GM23338 (cell line): ENCODE measurements around the gene FAM219A. TPM values are rescaled to one million over a fixed set of nuclear protein-coding genes. Genes with fewer than 3 reads are reported as not detected.

Experiments used
- ATAC-seq: fragments of 200-7000 bp; cut with Tn5 transposase; 3 replicates; pipeline ENCODE4 v1.9.1; 2020
- DNase-seq: peaks from one replicate; pipeline ENCODE4 v3.0.0-alpha.2; 2015; ENCODE audit warnings: low spot score
- H2AFZ ChIP-seq: fragments of 200-600 bp; sonication (generic); 2 replicates; pipeline ENCODE4 v1.8.0; 2016; ENCODE audit warnings: antibody characterized with exemption, mild to moderate bottlenecking, moderate library complexity
- H3F3A ChIP-seq: fragments of 200-600 bp; sonication (generic); replicated peaks from 2 replicates; pipeline ENCODE4 v1.8.0; 2017; ENCODE audit warnings: antibody characterized with exemption, mixed run types, low read depth
- H3K27ac ChIP-seq: fragments of 200-600 bp; sonication (generic); 2 replicates; pipeline ENCODE4 v1.6.1; 2016; ENCODE audit warnings: low read depth
- H3K27me3 ChIP-seq: fragments of 200-600 bp; sonication (generic); 2 replicates; pipeline ENCODE4 v1.8.0; 2016; ENCODE audit warnings: mild to moderate bottlenecking, mixed run types, moderate library complexity; ENCODE audit not compliant: insufficient read depth
- H3K36me3 ChIP-seq: fragments of 200-600 bp; sonication (generic); 2 replicates; pipeline ENCODE4 v1.8.0; 2016; ENCODE audit warnings: mild to moderate bottlenecking; ENCODE audit not compliant: insufficient read depth
- H3K4me1 ChIP-seq: fragments of 200-600 bp; sonication (generic); 2 replicates; pipeline ENCODE4 v1.8.0; 2016; ENCODE audit warnings: mild to moderate bottlenecking, moderate library complexity; ENCODE audit not compliant: insufficient read depth
- H3K4me2 ChIP-seq: fragments of 200-600 bp; sonication (generic); 2 replicates; pipeline ENCODE4 v1.7.1; 2017; ENCODE audit warnings: mixed run types
- H3K4me3 ChIP-seq: fragments of 200-600 bp; sonication (generic); 2 replicates; pipeline ENCODE4 v1.6.1; 2016; ENCODE audit warnings: mixed run types
- H3K79me2 ChIP-seq: fragments of 200-600 bp; sonication (generic); replicated peaks from 2 replicates; pipeline ENCODE4 v1.8.0; 2017; ENCODE audit warnings: mild to moderate bottlenecking; ENCODE audit not compliant: insufficient read depth
- H3K9me2 ChIP-seq: fragments of 200-600 bp; sonication (generic); 2 replicates; pipeline ENCODE4 v1.8.0; 2017; ENCODE audit not compliant: insufficient read depth
- H4K20me1 ChIP-seq: fragments of 200-600 bp; sonication (generic); replicated peaks from 2 replicates; pipeline ENCODE4 v1.8.0; 2017; ENCODE audit warnings: mild to moderate bottlenecking; ENCODE audit not compliant: insufficient read depth
- H3K27ac Mint-ChIP-seq: 2 replicates; pipeline ENCODE4 v1.8.0; 2020; ENCODE audit warnings: inconsistent platforms, mild to moderate bottlenecking, moderate library complexity, mixed read lengths
- H3K27me3 Mint-ChIP-seq: 3 replicates; pipeline ENCODE4 v1.8.0; 2022; ENCODE audit warnings: low read depth, mild to moderate bottlenecking, moderate library complexity, mixed read lengths, inconsistent platforms; ENCODE audit not compliant: insufficient read depth, poor library complexity
- H3K36me3 Mint-ChIP-seq: 3 replicates; pipeline ENCODE4 v1.8.0; 2021; ENCODE audit warnings: low read depth, mild to moderate bottlenecking, inconsistent platforms, moderate library complexity, mixed read lengths
- H3K4me1 Mint-ChIP-seq: 3 replicates; pipeline ENCODE4 v1.8.0; 2020; ENCODE audit warnings: mild to moderate bottlenecking, inconsistent platforms, mixed read lengths
- H3K4me3 Mint-ChIP-seq: 3 replicates; pipeline ENCODE4 v1.8.0; 2021; ENCODE audit warnings: moderate library complexity, mild to moderate bottlenecking, inconsistent platforms, mixed read lengths
- H3K9me3 Mint-ChIP-seq: 3 replicates; pipeline ENCODE4 v1.8.0; 2020; ENCODE audit warnings: moderate library complexity, mild to moderate bottlenecking, inconsistent platforms, mixed read lengths
- CREB1 ChIP-seq: fragments of 250-450 bp; sonication (Bioruptor Pico); IDR thresholded peaks from 2 replicates; pipeline ENCODE4 v1.5.0; 2020; ENCODE audit warnings: low read depth, mild to moderate bottlenecking, moderate library complexity
- NANOG ChIP-seq: IDR thresholded peaks from 2 replicates; pipeline ENCODE4 v1.6.1; 2016; ENCODE audit warnings: antibody characterized with exemption, borderline replicate concordance
- STAT1 ChIP-seq: IDR thresholded peaks from one replicate; pipeline ENCODE4 v1.6.1; 2016; ENCODE audit warnings: antibody characterized with exemption; ENCODE audit not compliant: unreplicated experiment
- ZNF114 ChIP-seq: fragments of 250-450 bp; sonication (Bioruptor Pico); IDR thresholded peaks from 2 replicates; pipeline ENCODE4 v1.5.0; 2020; ENCODE audit warnings: mild to moderate bottlenecking, moderate library complexity
- ZNF331 ChIP-seq: fragments of 250-450 bp; sonication (Bioruptor Pico); IDR thresholded peaks from 2 replicates; pipeline ENCODE4 v1.5.0; 2020; ENCODE audit warnings: low read depth, mild to moderate bottlenecking, moderate library complexity
- ZNF462 ChIP-seq: fragments of 250-450 bp; sonication (Bioruptor Pico); IDR thresholded peaks from 2 replicates; pipeline ENCODE4 v1.5.0; 2020; ENCODE audit warnings: mild to moderate bottlenecking, moderate library complexity
- polyA plus RNA-seq: library from polyadenylated mRNA; unstranded; fragments of >200 nt; fragmentation: Nextera tagmentation; extraction: Ambion mirVana; gene quantifications from 2 replicates; pipeline ENCODE4 v1.2.1, GENCODE V29; 2016
- total RNA-seq: library from RNA; depleted of rRNA; stranded (reverse); fragments of >200 nt; shearing (Covaris generic); gene quantifications from 2 replicates; pipeline ENCODE4 v1.2.3, GENCODE V29; 2014

Gene FAM219A
- total and polyA plus RNA-seq, 2 experiments from 2014 or later = 3.8 to 7.2 TPM

- H3K9me2 ChIP-seq = no peaks in the 10 kb centered on the region
- no peaks in the 10 kb centered on the region for H3K79me2 ChIP-seq
- Mint-ChIP-seq H3K27ac (no peak overlapping the region), H3K27me3 (peaks cover 43% of the 10 kb centered on the region), H3K9me3 (no peaks in the 10 kb centered on the region; the same call in 2 of the 3 replicates), H3K4me3 (peak overlapping the region; percentile 8; the same call in 1 of the 3 replicates), H3K4me1 (peaks cover 31% of the 10 kb centered on the region), H3K36me3 (no peaks in the 10 kb centered on the region; the same call in 2 of the 3 replicates)
- TF ChIP-seq ZNF462 = no peak
- DNase-seq = no peak
- ATAC-seq = no peak
- peaks cover 51% of the 10 kb centered on the region for H3K27me3 ChIP-seq
- H3K4me1 ChIP-seq = peaks cover 29% of the 10 kb centered on the region
- H3K27ac ChIP-seq = no peak overlapping the region
- H2AFZ ChIP-seq = no peak overlapping the region
- no peaks in the 10 kb centered on the region for H3K36me3 ChIP-seq
- no peak overlapping the region for H3K4me2 ChIP-seq
- no peaks in the 10 kb centered on the region; the same call in 1 of the 2 replicates for H3F3A ChIP-seq
- no peaks in the 10 kb centered on the region for H4K20me1 ChIP-seq
- no peak overlapping the region for H3K4me3 ChIP-seq
These were observed 79.9 kb downstream of the FAM219A start for GRCh38 chr9:34378376-34379060.

GRCh38 chr9:34377404-34377746, 81.0 kb downstream of the FAM219A start:
- Histone ChIP-seq H3K4me3 (peak overlapping the region; percentile 81), H2AFZ (peak overlapping the region; percentile 93), H3K4me2 (peak overlapping the region; percentile 80), H3K4me1 (peaks cover 29% of the 10 kb centered on the region), H3K36me3 (no peaks in the 10 kb centered on the region), H3K9me2 (no peaks in the 10 kb centered on the region), H3K27ac (no peak overlapping the region), H3F3A (no peaks in the 10 kb centered on the region; the same call in 1 of the 2 replicates), H3K79me2 (no peaks in the 10 kb centered on the region), H4K20me1 (no peaks in the 10 kb centered on the region), H3K27me3 (peaks cover 43% of the 10 kb centered on the region)
- peaks cover 40% of the 10 kb centered on the region for H3K27me3 Mint-ChIP-seq
- H3K9me3 Mint-ChIP-seq = no peaks in the 10 kb centered on the region; the same call in 2 of the 3 replicates
- H3K36me3 Mint-ChIP-seq = no peaks in the 10 kb centered on the region; the same call in 2 of the 3 replicates
- H3K27ac Mint-ChIP-seq = no peak overlapping the region
- ATAC-seq (no peak), DNase-seq (no peak)
- H3K4me1 Mint-ChIP-seq = peaks cover 31% of the 10 kb centered on the region
- peak overlapping the region; percentile 83 for H3K4me3 Mint-ChIP-seq
- no peak for TF ChIP-seq ZNF462
- TF ChIP-seq ZNF114 (CRISPR knock-in tag) = no peak
- TF ChIP-seq STAT1 = no peak
- no peak; the same call in 1 of the 2 replicates for TF ChIP-seq CREB1 (CRISPR knock-in tag)
- TF ChIP-seq ZNF331 = no peak
- no peak for TF ChIP-seq NANOG
